Measurements from ENCODE around the gene DCST2.

The DCST2 gene

DNA sequence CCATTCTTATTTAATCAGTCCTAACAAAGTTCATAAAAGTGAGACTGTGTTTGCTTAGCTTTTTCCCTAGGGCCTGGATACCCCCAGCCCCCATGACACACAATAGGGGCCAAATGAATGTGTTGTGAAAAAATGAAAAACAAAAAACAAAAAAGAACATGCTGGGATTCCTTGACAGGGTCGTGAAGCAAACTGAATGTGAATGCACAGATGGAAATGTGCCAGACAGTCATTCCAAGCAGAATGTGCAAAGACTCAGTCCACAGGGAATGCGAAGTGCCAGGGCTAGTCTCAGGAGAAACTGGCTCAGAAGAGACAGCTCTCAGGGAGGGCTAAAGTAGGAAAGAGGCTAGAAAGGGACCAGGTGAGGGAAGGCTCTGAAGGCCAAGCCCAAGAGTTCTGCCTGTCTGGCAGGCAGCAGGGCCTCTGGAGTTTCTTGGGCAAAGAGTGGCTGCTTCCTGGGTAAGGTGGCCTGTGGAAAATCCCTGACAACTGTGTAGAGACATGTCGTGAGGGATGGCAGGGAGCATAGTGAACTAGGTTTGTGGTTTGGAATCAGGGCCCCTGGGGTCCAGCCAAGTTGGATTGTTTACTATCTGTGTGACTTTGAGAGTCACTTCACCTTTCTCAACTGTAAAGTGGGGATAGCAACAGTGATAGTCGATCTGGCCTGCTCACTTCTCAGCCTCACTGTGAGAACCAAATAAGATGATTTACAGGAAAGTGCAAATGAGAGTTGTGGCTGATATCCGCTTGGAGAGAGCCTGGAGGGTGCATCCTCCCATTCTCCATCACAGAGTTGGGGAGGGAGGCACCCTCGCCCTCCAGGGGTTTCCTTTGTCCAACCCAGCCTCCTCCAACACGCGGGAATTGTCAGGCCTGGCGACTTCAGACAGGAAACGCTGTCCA is 16.3 kb upstream of the DCST2 start:
- TF ChIP-seq, protein P1, sequence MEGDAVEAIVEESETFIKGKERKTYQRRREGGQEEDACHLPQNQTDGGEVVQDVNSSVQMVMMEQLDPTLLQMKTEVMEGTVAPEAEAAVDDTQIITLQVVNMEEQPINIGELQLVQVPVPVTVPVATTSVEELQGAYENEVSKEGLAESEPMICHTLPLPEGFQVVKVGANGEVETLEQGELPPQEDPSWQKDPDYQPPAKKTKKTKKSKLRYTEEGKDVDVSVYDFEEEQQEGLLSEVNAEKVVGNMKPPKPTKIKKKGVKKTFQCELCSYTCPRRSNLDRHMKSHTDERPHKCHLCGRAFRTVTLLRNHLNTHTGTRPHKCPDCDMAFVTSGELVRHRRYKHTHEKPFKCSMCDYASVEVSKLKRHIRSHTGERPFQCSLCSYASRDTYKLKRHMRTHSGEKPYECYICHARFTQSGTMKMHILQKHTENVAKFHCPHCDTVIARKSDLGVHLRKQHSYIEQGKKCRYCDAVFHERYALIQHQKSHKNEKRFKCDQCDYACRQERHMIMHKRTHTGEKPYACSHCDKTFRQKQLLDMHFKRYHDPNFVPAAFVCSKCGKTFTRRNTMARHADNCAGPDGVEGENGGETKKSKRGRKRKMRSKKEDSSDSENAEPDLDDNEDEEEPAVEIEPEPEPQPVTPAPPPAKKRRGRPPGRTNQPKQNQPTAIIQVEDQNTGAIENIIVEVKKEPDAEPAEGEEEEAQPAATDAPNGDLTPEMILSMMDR (IDR thresholded peaks at IDR 0.05; ENCODE audit: low read depth, low read length, missing control alignments), result no peak
- H3K4me3 ChIP-seq (replicated peaks; ENCODE audit: low read depth, low read length), result peak overlapping the region; percentile 89
- DNase-seq (ENCODE audit: extremely low read depth, low read depth), result no peak

DNA sequence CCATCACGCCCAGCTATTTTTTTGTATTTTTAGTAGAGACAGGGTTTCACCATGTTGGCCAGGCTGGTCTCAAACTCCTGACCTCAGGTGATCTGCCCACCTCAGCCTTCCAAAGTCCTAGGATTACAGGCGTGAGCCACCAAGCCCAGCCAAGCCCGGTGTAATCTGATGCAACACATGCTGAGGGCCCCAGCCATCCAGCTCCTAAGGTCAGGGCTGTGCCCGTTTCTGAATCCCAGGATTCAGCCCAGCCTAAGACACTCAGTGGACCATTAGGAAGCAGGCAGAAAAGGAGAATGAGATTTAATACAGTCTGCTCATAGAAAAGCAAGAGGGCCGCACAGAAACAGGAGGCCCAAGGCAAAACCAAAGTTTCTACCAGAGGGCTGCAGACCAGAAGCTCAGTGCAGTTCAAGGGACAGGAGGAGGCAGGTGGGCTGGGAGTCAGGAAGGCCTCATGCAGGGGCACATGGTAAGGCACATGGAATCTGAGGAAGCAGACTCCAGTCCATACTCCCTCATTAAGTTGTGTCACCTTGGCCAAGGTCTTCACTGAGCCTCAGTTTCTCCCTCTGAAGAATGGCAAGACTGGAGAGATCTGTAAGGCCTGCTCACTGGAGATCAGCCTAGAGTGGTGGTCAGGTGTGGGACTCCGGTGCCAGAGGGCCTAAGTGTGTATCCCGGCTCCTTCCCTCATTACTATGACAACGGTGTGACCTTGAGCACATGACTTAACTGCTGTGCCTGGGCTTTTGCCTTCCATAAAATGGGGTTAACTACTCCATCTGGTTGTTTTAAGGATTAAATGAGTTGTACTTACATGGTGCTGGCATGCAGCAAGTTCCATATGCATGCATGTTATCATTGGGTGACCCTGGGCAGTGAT is 15.1 kb upstream of the DCST2 start:
- TF ChIP-seq, protein P1 (IDR thresholded peaks at IDR 0.05; ENCODE audit: low read depth, low read length, missing control alignments), result no peak
- no peak overlapping the region for H3K4me3 ChIP-seq (replicated peaks; ENCODE audit: low read depth, low read length)
- no peak for DNase-seq (ENCODE audit: extremely low read depth, low read depth)

GRCh38 chr1:155044812-155045657 is 11.5 kb upstream of the DCST2 start:
- no peak overlapping the region for H3K4me3 ChIP-seq (replicated peaks; ENCODE audit: low read depth, low read length)
- no peak for DNase-seq (ENCODE audit: extremely low read depth, low read depth)
- TF ChIP-seq, protein P1 (IDR thresholded peaks at IDR 0.05; ENCODE audit: low read depth, low read length, missing control alignments), result peak; percentile 77

GRCh38 chr1:155044365-155044764 is 10.8 kb upstream of the DCST2 start:
- H3K4me3 ChIP-seq (replicated peaks; ENCODE audit: low read depth, low read length), result no peak overlapping the region
- TF ChIP-seq, protein P1 (IDR thresholded peaks at IDR 0.05; ENCODE audit: low read depth, low read length, missing control alignments), result no peak
- no peak for DNase-seq (ENCODE audit: extremely low read depth, low read depth)

- TF ChIP-seq, protein P1 (IDR thresholded peaks at IDR 0.05; ENCODE audit: low read depth, low read length, missing control alignments), result no peak
- no peak for DNase-seq (ENCODE audit: extremely low read depth, low read depth)
Measured at GRCh38 chr1:155043793-155044192, 10.2 kb upstream of the DCST2 start.

GRCh38 chr1:155043301-155043702 is 9.7 kb upstream of the DCST2 start:
- TF ChIP-seq, protein P1 (IDR thresholded peaks at IDR 0.05; ENCODE audit: low read depth, low read length, missing control alignments), result no peak
- no peak overlapping the region for H3K4me3 ChIP-seq (replicated peaks; ENCODE audit: low read depth, low read length)
- no peak for DNase-seq (ENCODE audit: extremely low read depth, low read depth)

More at GRCh38 chr1:155043793-155044192, 10.2 kb upstream of the DCST2 start:
- no peak overlapping the region for H3K4me3 ChIP-seq (replicated peaks; ENCODE audit: low read depth, low read length)
